NCI-H128 (cell line): ENCODE results near the gene LIN7A.
"Not testable (repeated sequence)": the region's sequence is repeated elsewhere in the genome, so short reads cannot be mapped to it uniquely, and the experiment has no call there.

Experiments used
- DNase-seq: peaks from one replicate; lab custom pipeline; 2025; ENCODE audit not compliant: unreplicated experiment; lab: John Stamatoyannopoulos, UW

Gene LIN7A

DNA sequence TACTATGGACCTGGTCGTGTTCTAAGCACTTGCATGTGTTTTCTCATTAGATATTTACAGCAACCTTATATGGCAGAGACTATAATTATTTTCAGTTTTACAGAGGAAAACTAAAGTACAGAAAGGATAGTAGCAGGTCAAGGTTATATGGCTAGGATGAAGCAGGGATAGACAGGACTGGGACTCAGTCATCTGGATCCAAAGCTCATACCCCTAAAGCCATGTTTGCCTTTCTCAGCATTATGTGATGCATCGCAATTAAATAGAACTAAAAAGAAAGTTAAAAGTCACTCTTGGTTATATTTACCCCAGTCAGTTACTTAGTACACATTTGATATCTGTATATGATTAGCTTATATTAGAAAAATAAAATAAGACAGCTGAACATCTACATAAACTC is 13.3 kb downstream of the LIN7A start:
- no peak for DNase-seq

DNA sequence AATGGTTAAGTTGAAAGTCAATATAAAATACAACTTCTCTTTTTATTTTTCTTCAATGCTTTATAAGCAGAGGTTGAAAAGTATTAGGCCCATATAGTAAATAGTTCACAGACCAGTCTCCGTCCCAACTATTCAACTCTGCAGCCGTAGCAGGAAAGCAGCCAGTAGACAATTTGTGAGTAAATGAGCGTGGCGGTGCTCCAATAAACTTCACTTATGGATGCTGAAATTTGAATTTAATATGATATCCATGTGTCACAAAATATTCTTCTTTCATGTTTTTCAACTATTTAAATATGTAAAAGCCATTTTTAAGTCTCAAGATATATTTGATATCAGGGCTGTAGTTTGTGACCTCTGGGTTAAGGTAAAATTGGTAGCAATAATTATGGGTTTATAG is 17.7 kb downstream of the LIN7A start:
- DNase-seq, result no peak

DNA sequence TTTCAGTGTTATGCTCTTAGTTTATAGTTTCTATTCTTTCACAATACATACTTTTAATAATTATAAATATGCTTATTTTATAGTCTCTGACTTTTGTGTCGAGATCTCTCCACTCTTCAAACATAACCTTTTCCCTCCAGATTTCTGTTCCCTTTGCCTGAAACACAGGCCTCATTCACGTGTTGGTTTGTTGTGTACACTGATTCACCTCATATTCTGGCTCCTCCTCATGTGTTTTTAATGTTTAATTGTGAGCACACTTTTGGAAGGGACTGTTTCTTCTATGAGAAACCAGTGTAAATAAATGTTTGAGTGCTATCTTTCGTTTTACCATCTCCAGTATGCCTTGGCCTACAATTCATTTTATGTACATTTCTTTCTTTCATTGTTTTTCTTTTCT is 20.1 kb downstream of the LIN7A start:
- no peak for DNase-seq

- no peak for DNase-seq
Measured at GRCh38 chr12:80912901-80913770, 24.6 kb downstream of the LIN7A start.

DNA sequence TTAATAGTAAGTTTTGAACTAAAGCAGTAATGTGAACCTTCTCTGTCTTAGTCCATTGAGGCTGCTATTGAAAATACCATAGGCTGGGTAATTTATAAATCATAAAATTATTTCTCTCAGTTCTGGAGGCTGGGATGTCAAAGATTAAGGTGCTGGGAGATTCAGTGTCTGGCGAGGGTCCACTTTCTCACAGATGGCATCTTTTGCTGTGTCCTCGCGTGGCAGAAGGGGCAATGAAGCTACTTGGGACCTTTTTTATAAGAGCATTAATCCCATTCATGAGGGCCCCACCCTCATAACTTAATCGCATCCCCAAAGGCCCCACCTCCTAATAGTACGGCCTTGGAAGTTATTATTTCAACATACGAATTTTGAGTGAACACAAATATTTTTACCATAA is 28.4 kb downstream of the LIN7A start:
- DNase-seq, result no peak

DNA sequence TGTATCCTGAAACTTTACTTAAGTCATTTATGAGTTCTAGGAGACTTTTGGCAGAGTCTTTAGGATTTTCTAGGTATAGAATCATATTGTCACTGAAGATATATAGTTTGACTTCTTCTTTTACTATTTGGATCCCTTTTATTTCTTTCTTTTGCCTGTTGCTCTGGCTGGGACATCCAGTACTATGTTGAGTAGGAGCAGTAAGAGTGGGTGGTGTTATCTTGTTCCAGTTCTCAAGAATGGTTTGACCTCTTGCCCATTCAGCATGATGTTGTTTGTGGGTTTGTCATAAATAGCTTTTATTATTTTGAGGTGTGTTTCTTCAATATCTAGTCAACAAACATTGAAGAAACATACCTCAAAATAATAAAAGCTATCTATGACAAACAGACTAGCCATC is 35.0 kb downstream of the LIN7A start:
- no peak for DNase-seq

DNA sequence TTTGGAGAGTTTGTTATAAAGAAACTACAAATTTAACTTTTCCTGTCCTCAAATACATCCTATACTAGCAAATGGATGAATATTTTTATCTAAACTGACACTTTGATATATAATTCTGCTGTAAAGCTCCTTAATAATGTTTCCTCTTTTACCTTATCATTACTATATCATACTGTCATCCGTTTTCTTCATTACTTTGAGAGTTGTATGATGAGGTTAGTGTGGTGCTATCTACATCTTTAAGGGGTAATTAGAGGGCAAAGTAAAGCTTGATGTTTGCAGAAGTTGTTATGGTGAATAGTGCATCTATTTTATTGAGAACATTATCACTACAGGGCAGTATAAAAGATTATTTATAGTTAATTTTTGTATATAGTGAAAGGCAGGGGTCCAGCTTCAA is 36.1 kb downstream of the LIN7A start:
- DNase-seq, result no peak

- DNase-seq, result no peak
Measured at GRCh38 chr12:80895240-80895639, 42.5 kb downstream of the LIN7A start.

- DNase-seq, result no peak
Measured at GRCh38 chr12:80894179-80894578, 43.6 kb downstream of the LIN7A start.

GRCh38 chr12:80892597-80893445 is 44.9 kb downstream of the LIN7A start:
- no peak for DNase-seq

GRCh38 chr12:80884651-80885050 is 53.1 kb downstream of the LIN7A start:
- DNase-seq, result no peak

DNA sequence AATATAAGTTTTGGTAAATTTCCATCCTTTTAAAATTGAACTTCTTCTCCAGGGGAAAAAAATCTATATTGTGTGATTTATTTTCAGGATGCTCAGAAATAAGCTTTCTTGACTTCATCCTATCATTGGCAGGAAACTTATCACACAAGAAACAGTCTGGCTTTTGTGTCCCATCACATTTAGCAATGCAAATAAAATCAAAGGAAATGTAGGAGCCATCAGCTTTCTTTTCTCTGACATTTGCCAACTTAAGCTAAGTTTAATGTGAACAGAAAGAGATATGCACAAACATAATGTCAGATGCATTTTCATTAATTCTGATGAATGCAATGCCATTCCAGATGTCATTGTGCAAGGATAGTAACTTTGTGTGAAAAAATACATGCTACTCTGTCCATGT is 56.6 kb downstream of the LIN7A start:
- DNase-seq, result no peak

DNA sequence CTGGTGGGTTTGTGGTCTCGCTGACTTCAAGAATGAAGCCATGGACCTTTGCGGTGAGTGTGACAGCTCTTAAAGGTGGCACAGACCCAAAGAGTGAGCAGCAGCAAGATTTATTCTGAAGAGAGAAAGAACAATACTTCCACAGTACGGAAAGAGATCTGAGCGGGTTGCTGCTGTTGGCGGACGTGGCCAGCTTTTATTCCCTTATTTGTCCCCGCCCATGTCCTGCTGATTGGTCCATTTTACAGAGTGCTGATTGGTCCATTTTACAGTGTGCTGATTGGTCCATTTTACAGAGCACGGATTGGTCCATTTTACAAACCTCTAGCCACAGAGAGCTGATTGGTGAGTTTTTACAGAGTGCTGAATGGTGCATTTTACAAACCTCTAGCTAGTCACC is 59.3 kb downstream of the LIN7A start:
- not testable (repeated sequence) for DNase-seq

- no peak for DNase-seq
Measured at GRCh38 chr12:80877721-80878265, 59.9 kb downstream of the LIN7A start.

- DNase-seq, result no peak
Measured at GRCh38 chr12:80872053-80872452, 65.7 kb downstream of the LIN7A start.

DNA sequence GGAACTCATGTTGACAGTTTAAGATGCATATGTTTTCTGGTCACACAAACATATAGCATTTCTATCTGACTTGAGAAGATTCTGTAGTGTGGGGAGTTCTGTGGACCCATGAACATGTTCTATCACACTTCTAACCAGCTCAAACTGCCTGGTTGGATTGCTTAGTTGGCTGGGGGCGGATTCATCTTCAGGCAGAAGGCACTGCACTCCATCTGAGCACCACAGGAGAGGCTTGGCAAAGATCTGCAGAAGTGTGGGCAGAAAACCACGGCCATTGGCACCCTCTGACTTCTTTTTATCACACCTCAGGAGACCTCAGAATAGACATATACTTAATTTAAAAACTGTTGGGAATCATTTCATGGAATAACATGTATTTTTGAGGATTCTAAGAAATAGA is 68.5 kb downstream of the LIN7A start:
- DNase-seq, result no peak

DNA sequence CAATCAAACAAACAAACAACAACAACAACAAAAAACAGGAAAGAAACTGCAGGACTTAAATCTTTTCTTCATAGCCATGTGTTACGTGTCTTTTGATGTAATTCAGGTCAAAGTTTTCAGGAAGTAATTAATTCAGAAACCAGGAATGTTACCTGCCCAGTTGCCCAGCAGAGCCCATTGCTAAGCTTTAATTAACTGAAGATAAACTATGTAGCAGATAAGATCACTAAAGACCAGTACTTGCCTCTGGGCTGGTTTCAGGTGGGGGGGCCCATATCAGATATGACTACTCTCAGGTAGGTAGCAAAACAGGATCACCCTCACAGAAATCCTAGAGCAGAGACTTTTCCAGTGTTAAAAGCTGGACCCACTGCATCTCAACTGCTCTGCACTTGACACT is 69.2 kb downstream of the LIN7A start:
- no peak for DNase-seq

DNA sequence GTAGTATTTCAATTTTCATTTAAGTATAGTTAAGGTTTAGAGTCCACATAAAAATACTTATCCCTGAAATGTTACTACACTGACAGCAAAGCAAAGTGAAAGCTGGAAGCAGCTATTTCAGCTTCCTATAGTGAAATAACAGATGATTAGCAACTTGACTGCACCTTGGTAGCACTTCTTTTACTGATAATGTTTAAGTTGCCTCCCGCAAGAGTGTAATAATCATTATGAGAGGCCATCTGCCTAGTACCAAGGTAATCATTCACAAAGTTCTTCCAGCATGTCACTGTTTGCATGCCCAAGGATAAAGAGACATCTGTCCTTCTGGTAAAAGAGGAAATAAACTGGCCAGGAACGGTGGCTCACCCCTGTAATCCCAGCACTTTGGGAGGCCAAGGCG is 69.8 kb downstream of the LIN7A start:
- DNase-seq, result no peak

GRCh38 chr12:80864046-80864735 is 73.5 kb downstream of the LIN7A start:
- DNase-seq, result no peak

DNA sequence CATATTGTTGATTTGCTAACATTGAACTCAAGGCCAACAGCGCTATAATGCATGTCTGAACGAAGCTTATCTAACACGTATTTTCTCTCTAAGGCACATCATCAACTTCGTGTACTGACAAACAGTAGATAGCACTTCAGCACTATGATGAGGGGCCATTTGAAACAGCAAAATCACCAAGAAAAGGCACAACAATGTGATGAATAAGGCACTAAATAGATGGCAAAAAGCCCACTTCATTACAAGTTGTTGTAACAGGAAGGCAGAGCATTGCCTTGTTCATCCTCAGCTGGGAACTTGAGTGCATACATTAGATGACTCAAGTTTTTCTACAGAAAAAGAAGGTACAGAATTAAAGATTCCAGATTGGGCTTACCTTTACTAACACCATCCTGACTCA is 75.2 kb downstream of the LIN7A start:
- DNase-seq, result no peak

DNA sequence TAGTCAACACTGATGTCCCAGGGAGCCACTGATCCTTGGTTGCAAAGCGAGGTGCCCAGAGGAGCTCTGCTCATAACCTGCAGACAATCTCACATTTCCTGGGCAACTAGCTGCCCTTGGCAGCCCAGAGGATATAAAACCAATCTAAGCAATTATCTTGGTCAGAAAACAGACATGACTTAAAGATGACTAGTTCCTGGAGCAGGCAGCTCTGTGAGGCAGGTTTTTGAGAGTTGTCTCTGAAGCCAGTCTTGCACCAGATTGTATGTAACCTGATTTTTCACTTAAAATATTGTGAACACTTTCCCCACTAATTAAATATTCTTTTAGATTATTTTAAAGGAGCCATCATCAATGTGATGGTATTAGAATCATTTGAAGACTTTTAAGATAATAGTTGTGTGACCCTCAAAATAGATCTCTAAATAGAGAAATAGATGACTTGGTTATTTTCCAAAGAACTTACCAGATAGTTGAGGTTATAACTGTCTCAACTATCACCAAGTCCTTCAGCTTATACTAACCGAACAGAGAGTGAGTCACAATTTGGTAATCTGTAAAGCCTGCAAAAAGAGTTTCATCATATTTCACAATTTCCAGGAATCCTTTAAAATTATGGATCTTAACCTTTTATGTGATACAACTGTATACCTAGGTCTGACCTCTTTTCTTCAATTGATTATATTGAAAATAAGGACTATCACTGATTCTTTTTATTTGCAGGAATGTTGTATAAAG is 75.9 kb downstream of the LIN7A start:
- DNase-seq, result no peak
